ENCODE data around the gene TMPRSS11F.

TMPRSS11F gene

GRCh38 chr4:68077301-68077700 is 52.4 kb downstream of the TMPRSS11F start:
- no peak for DNase-seq

GRCh38 chr4:68076194-68076593 is 53.5 kb downstream of the TMPRSS11F start:
- DNase-seq: no peak

- DNase-seq: no peak
These were observed 55.3 kb downstream of the TMPRSS11F start for GRCh38 chr4:68074397-68074796.

DNA sequence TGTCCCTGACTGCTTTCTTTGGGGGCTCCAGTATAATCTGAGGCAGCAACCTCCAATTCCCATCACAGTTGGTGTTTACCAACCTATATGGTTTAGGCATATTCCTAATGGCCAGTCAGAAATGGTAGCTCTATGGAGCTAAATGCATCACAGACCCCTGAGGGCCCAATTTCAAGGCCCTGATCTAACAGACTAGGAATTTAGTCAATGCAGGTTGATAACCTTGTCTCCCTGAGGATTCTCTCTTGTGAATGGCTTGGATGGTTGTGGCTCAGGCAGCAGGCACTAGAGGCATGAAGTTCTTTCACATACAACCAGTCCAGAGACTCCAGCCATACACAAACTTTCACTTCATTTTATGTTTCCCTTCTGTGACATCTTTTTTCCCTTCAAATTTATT is 59.4 kb downstream of the TMPRSS11F start:
- DNase-seq: no peak

DNA sequence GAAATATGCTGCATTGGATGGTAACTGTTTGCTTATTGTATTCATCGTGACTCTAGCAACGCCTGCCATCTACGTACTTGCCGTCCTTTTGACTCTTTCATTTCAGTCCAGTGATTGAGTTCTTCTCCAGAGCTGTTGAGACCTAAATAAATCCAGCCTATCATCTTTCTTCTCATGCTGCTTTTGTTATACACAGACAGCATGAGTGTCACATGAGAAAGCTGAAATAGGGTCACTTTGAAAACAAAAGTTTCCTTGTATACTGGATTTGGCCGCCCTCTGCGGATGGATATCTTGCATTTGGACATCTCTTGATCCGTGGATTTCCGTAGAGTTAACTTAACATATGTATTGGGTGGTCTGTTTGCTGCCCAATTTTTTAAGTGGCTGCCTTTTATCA is 67.2 kb downstream of the TMPRSS11F start:
- DNase-seq: no peak

GRCh38 chr4:68038272-68038671 is 91.4 kb downstream of the TMPRSS11F start:
- DNase-seq: no peak

DNA sequence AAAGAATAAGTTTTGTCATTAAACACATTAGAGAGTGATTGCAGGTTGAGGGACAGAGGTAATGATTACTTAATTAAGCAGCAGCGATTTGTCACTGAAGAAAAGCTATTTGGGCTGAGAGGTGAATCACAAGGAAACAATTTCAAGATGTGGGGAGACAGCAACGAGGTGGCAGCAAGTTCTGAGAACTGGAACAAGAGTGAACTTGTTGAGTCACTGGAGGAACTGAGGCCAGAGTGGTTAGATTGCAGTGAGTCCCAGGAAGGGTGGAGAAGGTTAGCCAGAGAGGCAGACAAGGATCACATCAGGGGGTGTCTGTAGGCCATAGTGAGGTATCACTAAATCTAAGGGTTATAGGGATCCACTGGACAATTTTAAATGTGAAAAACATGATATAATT is 108.5 kb downstream of the TMPRSS11F start:
- no peak for DNase-seq

- no peak for DNase-seq
These were observed 118.0 kb downstream of the TMPRSS11F start for GRCh38 chr4:68011684-68012083.
